OCI-LY1 (cell line): ENCODE measurements around the gene DOCK1.
"Not testable (repeated sequence)": the region's sequence is repeated elsewhere in the genome, so short reads cannot be mapped to it uniquely, and the experiment has no call there.

Experiments
- H2AFZ ChIP-seq: fragments of 200-600 bp; sonication (generic), shearing (Covaris generic); 2 replicates; pipeline ENCODE4 v1.6.0; 2014; ENCODE audit warnings: antibody characterized with exemption, mild to moderate bottlenecking, low read length
- H3F3A ChIP-seq: fragments of 200-600 bp; sonication (generic), shearing (Covaris generic); 2 replicates; pipeline ENCODE4 v1.6.0; 2014; ENCODE audit warnings: mild to moderate bottlenecking, antibody characterized with exemption, low read length, moderate library complexity; ENCODE audit not compliant: insufficient read depth
- H3K27ac ChIP-seq: fragments of 200-600 bp; sonication (generic); 2 replicates; pipeline ENCODE4 v1.5.1; 2014; ENCODE audit warnings: low read length, mixed run types, mild to moderate bottlenecking, low read depth; ENCODE audit not compliant: poor library complexity, severe bottlenecking
- H3K27me3 ChIP-seq: fragments of 200-600 bp; sonication (generic); 2 replicates; pipeline ENCODE4 v1.6.0; 2014; ENCODE audit warnings: antibody characterized with exemption, mild to moderate bottlenecking, low read length, moderate library complexity; ENCODE audit not compliant: insufficient read depth
- H3K36me3 ChIP-seq: fragments of 200-600 bp; sonication (generic); 2 replicates; pipeline ENCODE4 v1.6.1; 2014; ENCODE audit warnings: mild to moderate bottlenecking, antibody characterized with exemption, low read length, moderate library complexity, mixed read lengths; ENCODE audit not compliant: insufficient read depth
- H3K4me1 ChIP-seq: fragments of 200-600 bp; sonication (generic); 2 replicates; pipeline ENCODE4 v1.5.1; 2014; ENCODE audit warnings: mild to moderate bottlenecking, low read length, moderate library complexity; ENCODE audit not compliant: insufficient read depth, severe bottlenecking
- H3K4me2 ChIP-seq: fragments of 200-600 bp; sonication (generic), shearing (Covaris generic); 2 replicates; pipeline ENCODE4 v1.6.1; 2014; ENCODE audit warnings: low read length
- H3K4me3 ChIP-seq: fragments of 200-600 bp; sonication (generic); 2 replicates; pipeline ENCODE4 v1.5.1; 2014; ENCODE audit warnings: low read length, low read depth, mild to moderate bottlenecking, mixed read lengths; ENCODE audit not compliant: poor library complexity, severe bottlenecking
- H3K79me2 ChIP-seq: fragments of 200-600 bp; shearing (Covaris generic); 2 replicates; pipeline ENCODE4 v1.6.1; 2016; ENCODE audit warnings: mixed run types, low read length, mixed read lengths; ENCODE audit not compliant: insufficient read depth
- H3K9ac ChIP-seq: fragments of 200-600 bp; sonication (generic), shearing (Covaris generic); 2 replicates; pipeline ENCODE4 v1.6.1; 2014; ENCODE audit warnings: mild to moderate bottlenecking, low read length, mixed read lengths
- H3K9me2 ChIP-seq: fragments of 200-600 bp; sonication (generic), shearing (Covaris generic); 2 replicates; pipeline ENCODE4 v1.6.1; 2014; ENCODE audit warnings: low read depth, mild to moderate bottlenecking, low read length, mixed read lengths
- H3K9me3 ChIP-seq: fragments of 200-600 bp; shearing (Covaris generic); 2 replicates; pipeline ENCODE4 v1.6.1; 2014; ENCODE audit warnings: low read length, mixed read lengths
- H4K20me1 ChIP-seq: fragments of 200-600 bp; sonication (generic), shearing (Covaris generic); 2 replicates; pipeline ENCODE4 v1.6.0; 2016; ENCODE audit warnings: mild to moderate bottlenecking, low read length; ENCODE audit not compliant: insufficient read depth
- CTCF ChIP-seq: fragments of 200-600 bp; sonication (generic), shearing (Covaris generic); IDR thresholded peaks from 2 replicates; pipeline ENCODE4 v1.5.1; 2017; ENCODE audit warnings: mild to moderate bottlenecking, antibody characterized with exemption, low read length, moderate library complexity, mixed read lengths
- EZH2 ChIP-seq: fragments of 200-600 bp; sonication (generic), shearing (Covaris generic); IDR thresholded peaks from 2 replicates; pipeline ENCODE4 v1.8.0; 2017; ENCODE audit warnings: borderline replicate concordance, mixed run types, mild to moderate bottlenecking, antibody characterized with exemption, low read length, moderate library complexity, mixed read lengths

Gene DOCK1

GRCh38 chr10:127308031-127308430, 402.8 kb downstream of the DOCK1 start:
- H3K9me3 ChIP-seq = no peaks in the 10 kb centered on the region
- H3K4me3 ChIP-seq = no peak overlapping the region
- no peaks in the 10 kb centered on the region for H3K79me2 ChIP-seq
- H3K4me1 ChIP-seq = no peaks in the 10 kb centered on the region
- no peaks in the 10 kb centered on the region for H4K20me1 ChIP-seq
- no peaks in the 10 kb centered on the region for H3K36me3 ChIP-seq
- 0 out of 2 replicates have a peak, but pooled peaks cover 3% of the 10 kb centered on the region for H3K27me3 ChIP-seq
- H2AFZ ChIP-seq = no peak overlapping the region
- H3F3A ChIP-seq = no peaks in the 10 kb centered on the region
- H3K9me2 ChIP-seq = no peaks in the 10 kb centered on the region
- no peak overlapping the region for H3K9ac ChIP-seq
- no peak for TF ChIP-seq CTCF
- TF ChIP-seq EZH2 = no peak
- no peak overlapping the region for H3K27ac ChIP-seq
- H3K4me2 ChIP-seq = no peak overlapping the region

- not testable (repeated sequence) for H3F3A ChIP-seq, H3K9ac ChIP-seq
Observed at GRCh38 chr10:127309619-127310018, 404.4 kb downstream of the DOCK1 start.

GRCh38 chr10:127310430-127310829, 405.2 kb downstream of the DOCK1 start:
- H3K4me3 ChIP-seq = no peak overlapping the region

More at GRCh38 chr10:127309619-127310018, 404.4 kb downstream of the DOCK1 start:
- H3K4me3 ChIP-seq, H2AFZ ChIP-seq, H3K27ac ChIP-seq, H3K9me2 ChIP-seq, H3K9me3 ChIP-seq, H3K4me1 ChIP-seq, H3K4me2 ChIP-seq, H3K27me3 ChIP-seq, H3K79me2 ChIP-seq, H4K20me1 ChIP-seq, H3K36me3 ChIP-seq: not testable (repeated sequence)

More at GRCh38 chr10:127310430-127310829, 405.2 kb downstream of the DOCK1 start:
- TF ChIP-seq CTCF (no peak), EZH2 (no peak)
- Histone ChIP-seq H3K27me3 (0 out of 2 replicates have a peak, but pooled peaks cover 4% of the 10 kb centered on the region), H4K20me1 (no peaks in the 10 kb centered on the region), H3K9me3 (no peaks in the 10 kb centered on the region), H3K27ac (no peak overlapping the region), H3K4me1 (no peaks in the 10 kb centered on the region), H2AFZ (no peak overlapping the region), H3K4me2 (no peak overlapping the region), H3K79me2 (no peaks in the 10 kb centered on the region), H3K9me2 (no peaks in the 10 kb centered on the region), H3K9ac (no peak overlapping the region), H3F3A (no peaks in the 10 kb centered on the region), H3K36me3 (no peaks in the 10 kb centered on the region)
